ENCODE results near the gene MSANTD3. TPM values are rescaled to one million over a fixed set of nuclear protein-coding genes. Genes with fewer than 3 reads are reported as not detected.

The MSANTD3 gene
- total and polyA plus RNA-seq, 2 of the 4 experiments (the other 2 are of a cell fraction), result 45.5 to 55.9 TPM

DNA sequence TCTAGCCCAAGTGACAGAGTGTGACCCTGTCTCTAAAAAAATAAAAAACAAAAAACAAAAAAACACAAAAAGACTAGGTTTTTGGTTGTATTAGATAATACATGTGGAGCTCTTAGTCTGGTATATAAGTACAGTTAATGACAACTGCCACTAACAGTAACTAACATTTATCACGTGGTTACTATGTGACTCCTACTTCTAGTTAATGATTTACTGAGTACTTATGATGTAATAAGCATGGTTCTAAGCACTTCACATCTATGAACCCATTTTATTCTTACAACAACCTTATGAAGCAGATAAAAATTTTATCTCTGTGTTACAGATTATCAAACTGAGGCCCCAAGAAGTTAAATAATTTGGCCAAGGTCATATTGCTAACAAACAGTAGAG is 39.9 kb downstream of the MSANTD3 start:
- intact Hi-C loops (cut with micrococcal nuclease) (no loop called here), dilution Hi-C loops (cut with HindIII; ENCODE audit: low sequenced_read_pairs, unreplicated experiment) (no loop called here), in situ Hi-C loops (cut with MboI; ENCODE audit: low sequenced_read_pairs) (no loop called here)
- H2AFZ ChIP-seq (replicated peaks; ENCODE audit: low read length, poor library complexity), result no peak overlapping the region
- no peak for ATAC-seq (ENCODE audit: low read depth)
- no peak overlapping the region for H4K5ac ChIP-seq (ENCODE audit: low read depth, low read length)
- H3K23ac ChIP-seq (ENCODE audit: low read depth, low read length), result no peak overlapping the region
- POLR2A ChIA-PET (ENCODE audit: unreplicated experiment), result no interaction called here
- H3K9me3 ChIP-seq (ENCODE audit: control insufficient read depth, insufficient read depth, low read length), result no peaks in the 10 kb centered on the region
- DNase-seq, result no peak
- no peaks in the 10 kb centered on the region for H3K4me1 ChIP-seq (ENCODE audit: control insufficient read depth, insufficient read depth, low read length)
- H4K8ac ChIP-seq (ENCODE audit: low read depth in 2 of 2, low read length in 2 of 2), result no peak overlapping the region
- H2BK120ac ChIP-seq (ENCODE audit: low read depth, low read length), result no peak overlapping the region
- peaks cover 11 to 19% of the 10 kb centered on the region in 2 experiments for H3K79me1 ChIP-seq (ENCODE audit: low read depth in 1 of 2, low read length in 2 of 2)
- no peak overlapping the region for H3K4me2 ChIP-seq (ENCODE audit: low read depth, low read length)
- H3K9ac ChIP-seq (ENCODE audit: low read depth, low read length), result no peak overlapping the region
- no peak overlapping the region for H2BK15ac ChIP-seq (ENCODE audit: low read depth, low read length)
- H3K9me1 ChIP-seq (ENCODE audit: insufficient read depth, low read length), result peaks cover 3% of the 10 kb centered on the region; the same call in 1 of the 2 replicates
- no peak overlapping the region for H3K4ac ChIP-seq (ENCODE audit: low read depth, low read length)
- H3K27me3 ChIP-seq (ENCODE audit: control insufficient read depth, insufficient read depth, low read length), result no peaks in the 10 kb centered on the region
- no peaks in the 10 kb centered on the region for H4K20me1 ChIP-seq (ENCODE audit: insufficient read depth, low read length)
- H4K91ac ChIP-seq (ENCODE audit: insufficient read depth, low read depth, low read length), result no peak overlapping the region
- no peak overlapping the region for H3K56ac ChIP-seq (ENCODE audit: extremely low read depth, insufficient read depth, low read length)
- no peak for TF ChIP-seq RCOR1 (IDR thresholded peaks at IDR 0.05; ENCODE audit: insufficient replicate concordance, low read length)
- TF ChIP-seq NFE2L2 (IDR thresholded peaks at IDR 0.05; ENCODE audit: low read depth, low read length), result no peak
- no peak for TF ChIP-seq SMC3 (IDR thresholded peaks at IDR 0.05; ENCODE audit: low read depth, low read length)
- TF ChIP-seq, protein P1, sequence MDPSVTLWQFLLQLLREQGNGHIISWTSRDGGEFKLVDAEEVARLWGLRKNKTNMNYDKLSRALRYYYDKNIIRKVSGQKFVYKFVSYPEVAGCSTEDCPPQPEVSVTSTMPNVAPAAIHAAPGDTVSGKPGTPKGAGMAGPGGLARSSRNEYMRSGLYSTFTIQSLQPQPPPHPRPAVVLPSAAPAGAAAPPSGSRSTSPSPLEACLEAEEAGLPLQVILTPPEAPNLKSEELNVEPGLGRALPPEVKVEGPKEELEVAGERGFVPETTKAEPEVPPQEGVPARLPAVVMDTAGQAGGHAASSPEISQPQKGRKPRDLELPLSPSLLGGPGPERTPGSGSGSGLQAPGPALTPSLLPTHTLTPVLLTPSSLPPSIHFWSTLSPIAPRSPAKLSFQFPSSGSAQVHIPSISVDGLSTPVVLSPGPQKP (IDR thresholded peaks at IDR 0.05; ENCODE audit: borderline replicate concordance, low read depth, low read length), result no peak
- TF ChIP-seq RFX5 (IDR thresholded peaks at IDR 0.05; ENCODE audit: low read depth, low read length), result no peak
- TF ChIP-seq CHD1 (IDR thresholded peaks at IDR 0.05; ENCODE audit: low read depth, low read length), result no peak
- no peak for TF ChIP-seq FOS (IDR thresholded peaks at IDR 0.05; ENCODE audit: low read depth, low read length)
- TF ChIP-seq BHLHE40 (IDR thresholded peaks at IDR 0.05; ENCODE audit: low read depth, low read length), result no peak
- no peak for TF ChIP-seq CEBPB (IDR thresholded peaks at IDR 0.05; ENCODE audit: low read depth, low read length)
- TF ChIP-seq, protein P2, sequence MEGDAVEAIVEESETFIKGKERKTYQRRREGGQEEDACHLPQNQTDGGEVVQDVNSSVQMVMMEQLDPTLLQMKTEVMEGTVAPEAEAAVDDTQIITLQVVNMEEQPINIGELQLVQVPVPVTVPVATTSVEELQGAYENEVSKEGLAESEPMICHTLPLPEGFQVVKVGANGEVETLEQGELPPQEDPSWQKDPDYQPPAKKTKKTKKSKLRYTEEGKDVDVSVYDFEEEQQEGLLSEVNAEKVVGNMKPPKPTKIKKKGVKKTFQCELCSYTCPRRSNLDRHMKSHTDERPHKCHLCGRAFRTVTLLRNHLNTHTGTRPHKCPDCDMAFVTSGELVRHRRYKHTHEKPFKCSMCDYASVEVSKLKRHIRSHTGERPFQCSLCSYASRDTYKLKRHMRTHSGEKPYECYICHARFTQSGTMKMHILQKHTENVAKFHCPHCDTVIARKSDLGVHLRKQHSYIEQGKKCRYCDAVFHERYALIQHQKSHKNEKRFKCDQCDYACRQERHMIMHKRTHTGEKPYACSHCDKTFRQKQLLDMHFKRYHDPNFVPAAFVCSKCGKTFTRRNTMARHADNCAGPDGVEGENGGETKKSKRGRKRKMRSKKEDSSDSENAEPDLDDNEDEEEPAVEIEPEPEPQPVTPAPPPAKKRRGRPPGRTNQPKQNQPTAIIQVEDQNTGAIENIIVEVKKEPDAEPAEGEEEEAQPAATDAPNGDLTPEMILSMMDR (conservative IDR thresholded peaks at IDR 0.05; ENCODE audit: low read depth, low read length), result no peak
- no peak for TF ChIP-seq MAFK (IDR thresholded peaks at IDR 0.05; ENCODE audit: low read depth, low read length)
- no peak for TF ChIP-seq RAD21 (IDR thresholded peaks at IDR 0.05; ENCODE audit: low read length)
- TF ChIP-seq MAZ (IDR thresholded peaks at IDR 0.05; ENCODE audit: borderline replicate concordance, low read depth, low read length), result no peak
- TF ChIP-seq, protein P3, sequence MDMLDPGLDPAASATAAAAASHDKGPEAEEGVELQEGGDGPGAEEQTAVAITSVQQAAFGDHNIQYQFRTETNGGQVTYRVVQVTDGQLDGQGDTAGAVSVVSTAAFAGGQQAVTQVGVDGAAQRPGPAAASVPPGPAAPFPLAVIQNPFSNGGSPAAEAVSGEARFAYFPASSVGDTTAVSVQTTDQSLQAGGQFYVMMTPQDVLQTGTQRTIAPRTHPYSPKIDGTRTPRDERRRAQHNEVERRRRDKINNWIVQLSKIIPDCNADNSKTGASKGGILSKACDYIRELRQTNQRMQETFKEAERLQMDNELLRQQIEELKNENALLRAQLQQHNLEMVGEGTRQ (IDR thresholded peaks at IDR 0.05; ENCODE audit: low read depth, low read length), result no peak
- TF ChIP-seq POLR2A (IDR thresholded peaks at IDR 0.05; ENCODE audit: low read depth, low read length), result no peak
- no CpG with 5 or more reads among the region's 1 CpG for WGBS, 2 experiments (ENCODE audit: extremely low coverage in 2 of 2, insufficient read length in 1 of 2)
- no peak overlapping the region for H2BK5ac ChIP-seq (ENCODE audit: low read depth, low read length, poor library complexity, severe bottlenecking)
- no peaks in the 10 kb centered on the region for H3K36me3 ChIP-seq (ENCODE audit: control insufficient read depth, insufficient read depth, low read length)
- H2AK9ac ChIP-seq (replicated peaks; ENCODE audit: low read depth, low read length, poor library complexity), result no peak overlapping the region
- no peak overlapping the region for H3K14ac ChIP-seq (replicated peaks; ENCODE audit: low read depth, low read length)
- no peak overlapping the region for H3K27ac ChIP-seq (ENCODE audit: insufficient read depth, low read length)
- CTCF ChIA-PET, result no interaction called here
- H2BK20ac ChIP-seq (ENCODE audit: low read depth, low read length), result no peak overlapping the region
- no peak overlapping the region for H3K4me3 ChIP-seq (ENCODE audit: insufficient read depth, low read depth, low read length)
- no peak overlapping the region for H3K18ac ChIP-seq (ENCODE audit: low read depth, low read length)
- BruUV-seq (replicated peaks), result no TSS peak
- H2AK5ac ChIP-seq (ENCODE audit: low read depth, low read length), result no peak overlapping the region
